ENCODE measurements around the gene VPS51. TPM values are rescaled to one million over a fixed set of nuclear protein-coding genes. Genes with fewer than 3 reads are reported as not detected.

The VPS51 gene
- total RNA-seq, 1 donor from 2014 or later: 94.3 TPM

DNA sequence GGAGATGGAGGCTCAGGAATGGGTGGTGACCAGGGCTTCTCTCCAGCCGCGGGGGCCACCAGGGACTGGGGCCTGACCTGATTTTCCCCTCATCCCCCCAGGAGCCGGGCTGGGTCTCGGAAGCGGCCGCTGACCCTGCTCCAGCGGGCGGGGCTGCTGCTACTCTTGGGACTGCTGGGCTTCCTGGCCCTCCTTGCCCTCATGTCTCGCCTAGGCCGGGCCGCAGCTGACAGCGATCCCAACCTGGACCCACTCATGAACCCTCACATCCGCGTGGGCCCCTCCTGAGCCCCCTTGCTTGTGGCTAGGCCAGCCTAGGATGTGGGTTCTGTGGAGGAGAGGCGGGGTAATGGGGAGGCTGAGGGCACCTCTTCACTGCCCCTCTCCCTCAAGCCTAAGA is 8.2 kb upstream of the VPS51 start:
- no peak for DNase-seq (ENCODE audit: low read depth, low spot score)
- H3K36me3 Mint-ChIP-seq (ENCODE audit: low read depth): no peaks in the 10 kb centered on the region
- H3K27ac Mint-ChIP-seq (ENCODE audit: unreplicated experiment): no peak overlapping the region
- peaks cover 22% of the 10 kb centered on the region for H3K4me1 Mint-ChIP-seq
- H3K4me3 Mint-ChIP-seq: peak overlapping the region; percentile 47
- TF ChIP-seq, protein P1, sequence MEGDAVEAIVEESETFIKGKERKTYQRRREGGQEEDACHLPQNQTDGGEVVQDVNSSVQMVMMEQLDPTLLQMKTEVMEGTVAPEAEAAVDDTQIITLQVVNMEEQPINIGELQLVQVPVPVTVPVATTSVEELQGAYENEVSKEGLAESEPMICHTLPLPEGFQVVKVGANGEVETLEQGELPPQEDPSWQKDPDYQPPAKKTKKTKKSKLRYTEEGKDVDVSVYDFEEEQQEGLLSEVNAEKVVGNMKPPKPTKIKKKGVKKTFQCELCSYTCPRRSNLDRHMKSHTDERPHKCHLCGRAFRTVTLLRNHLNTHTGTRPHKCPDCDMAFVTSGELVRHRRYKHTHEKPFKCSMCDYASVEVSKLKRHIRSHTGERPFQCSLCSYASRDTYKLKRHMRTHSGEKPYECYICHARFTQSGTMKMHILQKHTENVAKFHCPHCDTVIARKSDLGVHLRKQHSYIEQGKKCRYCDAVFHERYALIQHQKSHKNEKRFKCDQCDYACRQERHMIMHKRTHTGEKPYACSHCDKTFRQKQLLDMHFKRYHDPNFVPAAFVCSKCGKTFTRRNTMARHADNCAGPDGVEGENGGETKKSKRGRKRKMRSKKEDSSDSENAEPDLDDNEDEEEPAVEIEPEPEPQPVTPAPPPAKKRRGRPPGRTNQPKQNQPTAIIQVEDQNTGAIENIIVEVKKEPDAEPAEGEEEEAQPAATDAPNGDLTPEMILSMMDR (conservative IDR thresholded peaks at IDR 0.05): no peak
- no peaks in the 10 kb centered on the region for H3K9me3 Mint-ChIP-seq
- H3K27me3 Mint-ChIP-seq (ENCODE audit: low read depth): no peaks in the 10 kb centered on the region

GRCh38 chr11:65089621-65090020 is 6.4 kb upstream of the VPS51 start:
- TF ChIP-seq, protein P1 (conservative IDR thresholded peaks at IDR 0.05): no peak
- peaks cover 10% of the 10 kb centered on the region for H3K4me1 Mint-ChIP-seq
- peak overlapping the region; percentile 62 for H3K27ac Mint-ChIP-seq (ENCODE audit: unreplicated experiment)
- no peaks in the 10 kb centered on the region for H3K27me3 Mint-ChIP-seq (ENCODE audit: low read depth)
- no peaks in the 10 kb centered on the region for H3K9me3 Mint-ChIP-seq
- peak overlapping the region; percentile 61 for H3K4me3 Mint-ChIP-seq
- no peaks in the 10 kb centered on the region for H3K36me3 Mint-ChIP-seq (ENCODE audit: low read depth)
- no peak for DNase-seq (ENCODE audit: low read depth, low spot score)

DNA sequence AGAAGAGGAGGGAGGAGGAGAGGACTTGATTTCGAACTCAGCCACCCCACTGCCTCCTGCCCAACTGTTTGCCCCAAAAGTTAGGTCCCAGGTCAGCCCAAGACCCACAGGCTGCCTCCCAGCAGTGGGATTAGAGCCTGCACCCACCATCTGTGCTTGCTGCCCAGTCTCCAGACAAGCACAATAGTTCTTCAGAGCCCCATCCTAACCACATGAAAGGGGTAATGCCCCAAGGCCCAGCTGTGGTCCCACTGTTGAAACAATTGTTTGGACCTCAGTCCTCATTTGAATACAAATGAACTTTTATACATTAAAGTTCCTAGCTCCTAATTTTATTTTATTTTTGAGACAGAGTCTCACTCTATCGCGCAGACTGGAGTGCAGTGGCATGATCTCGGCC is 5.4 kb upstream of the VPS51 start:
- peak overlapping the region; percentile 41 for H3K4me3 Mint-ChIP-seq
- no peak overlapping the region for H3K27ac Mint-ChIP-seq (ENCODE audit: unreplicated experiment)
- TF ChIP-seq, protein P1 (conservative IDR thresholded peaks at IDR 0.05): no peak
- no peaks in the 10 kb centered on the region for H3K27me3 Mint-ChIP-seq (ENCODE audit: low read depth)
- DNase-seq (ENCODE audit: low read depth, low spot score): no peak
- no peaks in the 10 kb centered on the region for H3K36me3 Mint-ChIP-seq (ENCODE audit: low read depth)
- H3K9me3 Mint-ChIP-seq: no peaks in the 10 kb centered on the region
- peaks cover 3% of the 10 kb centered on the region for H3K4me1 Mint-ChIP-seq

DNA sequence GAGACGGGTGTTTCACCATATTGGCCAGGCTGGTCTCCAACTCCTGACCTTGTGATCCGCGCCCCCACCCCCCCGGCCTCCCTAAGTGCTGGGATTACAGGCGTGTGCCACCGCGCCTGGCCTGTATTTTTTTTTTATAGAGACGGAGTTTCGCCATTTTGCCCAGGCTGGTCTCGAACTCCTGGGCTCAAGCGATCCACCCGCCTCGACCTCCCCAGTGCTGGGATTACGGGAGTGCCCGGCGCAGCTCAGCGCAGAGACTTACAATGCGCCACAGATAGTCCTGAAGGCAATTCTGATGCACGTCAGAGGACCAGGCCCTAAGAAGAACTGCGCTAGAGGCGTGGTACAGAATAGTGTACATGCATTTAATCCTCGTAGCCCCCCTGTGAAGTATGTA is 587 bp upstream of the VPS51 start:
- TF ChIP-seq, protein P1 (conservative IDR thresholded peaks at IDR 0.05): no peak
- no peaks in the 10 kb centered on the region for H3K36me3 Mint-ChIP-seq (ENCODE audit: low read depth)
- peak overlapping the region; percentile 97 for H3K4me3 Mint-ChIP-seq
- H3K27me3 Mint-ChIP-seq (ENCODE audit: low read depth): no peaks in the 10 kb centered on the region
- H3K27ac Mint-ChIP-seq (ENCODE audit: unreplicated experiment): peak overlapping the region; percentile 99
- no peak for DNase-seq (ENCODE audit: low read depth, low spot score)
- H3K9me3 Mint-ChIP-seq: no peaks in the 10 kb centered on the region
- peaks cover 4% of the 10 kb centered on the region for H3K4me1 Mint-ChIP-seq

GRCh38 chr11:65096926-65097325 is 912 bp downstream of the VPS51 start:
- DNase-seq (ENCODE audit: low read depth, low spot score): no peak
- no peaks in the 10 kb centered on the region for H3K27me3 Mint-ChIP-seq (ENCODE audit: low read depth)
- H3K4me3 Mint-ChIP-seq: peak overlapping the region; percentile 97
- TF ChIP-seq, protein P1 (conservative IDR thresholded peaks at IDR 0.05): no peak
- peaks cover 4% of the 10 kb centered on the region for H3K4me1 Mint-ChIP-seq
- no peak overlapping the region for H3K27ac Mint-ChIP-seq (ENCODE audit: unreplicated experiment)
- no peaks in the 10 kb centered on the region for H3K36me3 Mint-ChIP-seq (ENCODE audit: low read depth)
- H3K9me3 Mint-ChIP-seq: no peaks in the 10 kb centered on the region

Measured in neural crest cell (in vitro differentiated cells).